CMK (cell line): ENCODE measurements around the gene CBR4.
"Not testable (repeated sequence)": the region's sequence is repeated elsewhere in the genome, so short reads cannot be mapped to it uniquely, and the experiment has no call there.

Experiments
- DNase-seq: peaks from one replicate; pipeline ENCODE4 v3.0.0-alpha.2; 2010; ENCODE audit warnings: low read depth

Gene CBR4

GRCh38 chr4:168993714-168994510 is 16.1 kb downstream of the CBR4 start:
- DNase-seq = no peak

DNA sequence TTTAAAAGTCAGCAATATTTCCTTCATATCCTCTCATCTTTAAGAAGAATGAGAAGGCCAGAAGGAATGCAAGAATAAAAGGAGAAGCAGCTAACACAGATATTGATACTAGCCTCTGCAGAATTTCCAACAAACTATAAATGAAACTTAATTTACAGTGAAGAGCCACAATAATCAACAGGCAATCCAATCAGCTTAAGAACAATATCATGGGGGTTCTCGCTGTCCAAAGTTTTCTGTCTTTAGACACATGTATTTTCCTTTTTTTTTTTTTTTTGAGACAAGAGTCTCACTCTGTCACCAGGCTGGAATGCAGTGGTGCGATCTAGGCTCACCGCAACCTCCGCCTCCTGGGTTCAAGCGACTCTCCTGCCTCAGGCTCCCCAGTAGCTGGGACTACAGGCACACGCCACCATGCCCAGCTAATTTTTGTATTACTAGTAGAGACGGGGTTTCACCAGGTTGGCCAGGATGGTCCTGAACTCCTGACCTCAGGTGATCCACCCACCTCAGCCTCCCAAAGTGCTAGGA is 17.0 kb downstream of the CBR4 start:
- not testable (repeated sequence) for DNase-seq

DNA sequence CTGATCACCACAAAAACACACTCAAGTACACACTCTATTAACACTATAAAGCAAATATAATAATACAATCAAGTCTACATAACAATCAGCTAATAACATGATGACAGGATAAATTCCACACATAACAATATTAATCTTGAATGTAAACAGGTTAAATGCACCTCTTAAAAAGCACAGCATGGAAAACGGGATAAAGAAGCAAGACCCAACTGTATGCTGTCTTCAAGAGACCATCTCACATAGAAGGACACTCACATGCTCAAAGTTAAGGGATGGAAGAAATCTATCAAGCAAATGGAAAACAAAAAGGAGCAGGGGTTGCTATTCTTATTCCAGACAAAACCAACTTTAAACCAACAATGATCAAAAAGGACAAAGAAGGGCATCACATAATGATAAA is 28.1 kb downstream of the CBR4 start:
- no peak for DNase-seq

GRCh38 chr4:168981460-168981859 is 28.6 kb downstream of the CBR4 start:
- DNase-seq = no peak

- no peak for DNase-seq
Observed at GRCh38 chr4:168979338-168979737, 30.7 kb downstream of the CBR4 start.

DNA sequence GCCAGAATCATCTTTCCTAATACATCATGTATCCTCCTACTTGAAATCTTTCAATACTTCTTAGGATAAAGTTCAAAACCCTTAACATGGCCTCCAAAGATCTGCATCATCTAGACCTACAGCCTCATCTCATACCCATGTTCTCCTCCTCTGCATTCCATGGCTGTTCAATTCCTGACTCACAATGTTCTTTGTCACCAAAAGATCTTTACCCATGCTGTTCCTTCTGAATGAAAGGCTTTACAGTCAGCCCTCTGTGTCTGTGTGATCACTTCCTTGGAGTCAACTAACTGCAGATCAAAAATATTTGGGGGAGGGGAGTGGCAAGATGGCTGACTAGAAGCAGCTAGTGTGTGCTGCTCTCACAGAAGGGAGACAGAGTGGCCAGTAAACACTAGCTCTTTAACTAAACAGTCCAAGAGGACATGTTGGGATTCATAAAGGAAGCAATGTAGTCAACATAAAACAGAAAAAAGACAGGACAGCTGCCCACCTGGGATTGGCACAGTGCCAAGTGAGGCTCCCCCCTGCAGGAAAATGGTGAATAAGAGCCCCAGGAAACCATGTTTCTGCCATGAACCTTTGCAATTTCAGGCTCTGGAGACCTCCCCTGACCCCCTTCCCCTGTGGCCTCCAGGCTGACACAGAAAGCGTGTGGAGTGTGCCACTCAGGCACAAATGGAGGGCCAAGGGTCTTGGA is 31.9 kb downstream of the CBR4 start:
- DNase-seq = no peak

GRCh38 chr4:168972596-168972995 is 37.5 kb downstream of the CBR4 start:
- DNase-seq = no peak

DNA sequence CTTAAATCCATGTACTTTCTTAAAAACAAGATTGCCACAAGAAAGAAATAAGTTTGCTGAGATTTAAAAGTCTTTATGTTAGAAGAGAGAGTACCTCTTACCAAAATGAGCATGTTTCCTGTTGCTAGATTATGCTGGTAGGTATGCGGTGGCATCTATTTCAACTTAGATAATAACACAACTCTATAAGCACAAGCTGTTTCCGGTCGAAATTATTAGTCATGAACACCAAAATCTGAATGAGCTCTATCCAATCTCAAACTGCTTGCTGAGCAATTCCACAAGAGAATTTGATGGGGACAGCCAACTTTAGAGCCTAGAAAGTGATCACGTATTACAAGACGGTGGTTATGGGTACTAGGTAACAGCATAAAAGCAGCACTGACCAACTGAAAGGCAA is 49.3 kb downstream of the CBR4 start:
- DNase-seq = no peak

GRCh38 chr4:168955674-168956073 is 54.4 kb downstream of the CBR4 start:
- no peak for DNase-seq

DNA sequence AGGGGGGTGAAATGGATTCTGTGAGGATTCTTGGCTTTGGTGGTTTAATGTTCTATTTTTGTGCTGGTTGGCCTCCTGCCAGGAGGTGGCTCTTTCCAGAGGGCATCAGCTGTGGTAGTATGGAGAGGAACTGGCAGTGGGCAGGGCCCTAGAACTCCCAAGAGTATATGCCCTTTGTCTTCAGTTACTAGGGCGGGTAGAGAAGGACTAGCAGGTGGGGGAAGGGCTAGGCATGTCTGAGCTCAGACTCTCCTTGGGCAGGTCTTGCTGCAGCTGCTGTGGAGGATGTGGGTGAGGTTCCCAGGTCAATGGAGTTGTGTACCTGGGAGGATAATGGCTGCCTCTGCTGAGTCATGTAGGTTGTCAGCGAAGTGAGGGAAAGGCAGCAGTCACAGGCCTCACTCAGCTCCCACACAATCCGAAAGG is 57.2 kb downstream of the CBR4 start:
- DNase-seq = not testable (repeated sequence)

GRCh38 chr4:168945291-168945690 is 64.8 kb downstream of the CBR4 start:
- no peak for DNase-seq

DNA sequence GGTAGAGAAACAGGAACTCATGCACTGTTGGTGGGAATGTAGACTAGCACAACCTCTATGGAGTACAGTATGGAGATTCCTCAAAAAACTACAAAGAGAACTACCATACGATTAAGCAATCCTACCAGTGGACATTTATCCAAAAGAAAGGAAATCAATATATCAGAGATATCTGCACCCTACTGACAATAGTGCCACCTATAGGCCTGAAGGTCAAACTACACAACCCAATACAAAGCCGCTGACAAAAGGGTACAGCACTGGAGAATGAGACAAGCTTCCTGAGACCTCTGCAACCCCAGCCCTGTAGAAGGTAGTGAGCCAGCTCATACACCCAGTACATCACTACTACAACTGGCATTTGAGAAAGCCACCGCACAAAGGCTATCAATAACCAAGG is 67.1 kb downstream of the CBR4 start:
- no peak for DNase-seq
